ENCODE results near the gene RBCK1.

RBCK1 gene

DNA sequence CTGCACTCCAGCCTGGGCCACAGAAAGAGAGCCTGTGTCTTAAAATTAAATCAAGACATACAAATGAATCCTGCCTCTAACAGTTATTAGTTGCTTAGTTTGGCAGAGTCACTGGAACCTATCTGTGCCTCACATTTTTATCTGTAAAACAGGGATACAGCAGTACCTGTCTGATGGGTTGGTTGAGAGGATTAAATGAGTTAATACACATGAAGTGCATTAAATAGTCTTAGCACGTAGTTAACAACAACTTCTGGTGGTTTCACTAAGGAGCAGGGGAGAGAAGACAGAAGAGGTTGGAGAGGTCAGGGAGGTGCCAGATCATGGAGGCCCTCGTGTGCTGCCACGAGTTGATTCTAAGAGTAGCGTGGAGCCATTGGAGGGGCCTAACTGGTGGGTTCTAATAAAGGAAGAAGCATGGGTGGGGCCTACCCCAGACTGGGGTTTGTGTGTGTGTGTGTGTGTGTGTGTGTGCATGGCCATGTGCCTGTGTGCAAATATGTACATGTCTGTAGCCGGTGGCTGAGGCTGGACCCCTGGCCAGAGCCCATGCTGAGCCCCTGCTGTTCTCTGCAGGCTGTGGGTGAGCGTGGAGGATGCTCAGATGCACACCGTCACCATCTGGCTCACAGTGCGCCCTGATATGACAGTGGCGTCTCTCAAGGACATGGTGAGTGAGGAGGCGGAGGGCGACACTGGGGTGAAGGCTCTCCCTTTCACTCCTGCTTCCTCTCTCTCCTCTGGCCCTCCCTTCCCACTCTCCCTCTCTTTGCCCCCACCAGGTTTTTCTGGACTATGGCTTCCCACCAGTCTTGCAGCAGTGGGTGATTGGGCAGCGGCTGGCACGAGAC, 9.1 kb downstream of the RBCK1 start:
- H3K4me3 ChIP-seq (ENCODE audit: low read length), result no peak overlapping the region
- H3K4me1 ChIP-seq (ENCODE audit: control insufficient read depth, insufficient read depth, low read length), result peaks cover 13% of the 10 kb centered on the region
- no peak overlapping the region for H3K4me2 ChIP-seq (ENCODE audit: low read length)
- no peaks in the 10 kb centered on the region for H3K9me3 ChIP-seq (replicated peaks; ENCODE audit: low read length)
- H3K36me3 ChIP-seq (ENCODE audit: insufficient read depth, low read length), result peaks cover 37% of the 10 kb centered on the region
- no peak overlapping the region for H3K9ac ChIP-seq (ENCODE audit: low read depth, low read length)
- H3K27me3 ChIP-seq (ENCODE audit: control insufficient read depth, insufficient read depth, low read length), result no peaks in the 10 kb centered on the region

DNA sequence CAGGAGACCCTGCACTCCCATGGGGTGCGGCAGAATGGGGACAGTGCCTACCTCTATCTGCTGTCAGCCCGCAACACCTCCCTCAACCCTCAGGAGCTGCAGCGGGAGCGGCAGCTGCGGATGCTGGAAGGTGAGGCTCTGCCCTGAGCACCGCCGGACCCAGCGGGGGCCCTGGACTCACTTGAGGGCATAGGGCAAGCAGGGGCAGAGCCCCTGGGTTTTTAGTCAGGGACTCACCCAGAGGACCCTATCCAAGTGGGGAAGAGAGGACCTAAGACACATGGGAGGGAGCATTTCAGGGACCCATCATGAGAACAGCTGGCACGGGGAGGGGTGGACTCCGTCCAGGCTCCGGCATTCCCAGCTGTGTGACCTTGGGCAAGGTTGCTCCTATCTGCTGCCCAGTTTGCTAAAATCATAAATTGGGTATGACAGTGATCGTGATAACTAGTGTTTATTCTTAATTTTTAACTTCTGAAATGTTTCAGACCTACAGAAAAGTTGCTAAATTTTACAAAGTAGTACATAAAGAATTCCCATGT, 9.8 kb downstream of the RBCK1 start:
- peaks cover 37% of the 10 kb centered on the region for H3K36me3 ChIP-seq (ENCODE audit: insufficient read depth, low read length)
- H3K9me3 ChIP-seq (replicated peaks; ENCODE audit: low read length), result no peaks in the 10 kb centered on the region

DNA sequence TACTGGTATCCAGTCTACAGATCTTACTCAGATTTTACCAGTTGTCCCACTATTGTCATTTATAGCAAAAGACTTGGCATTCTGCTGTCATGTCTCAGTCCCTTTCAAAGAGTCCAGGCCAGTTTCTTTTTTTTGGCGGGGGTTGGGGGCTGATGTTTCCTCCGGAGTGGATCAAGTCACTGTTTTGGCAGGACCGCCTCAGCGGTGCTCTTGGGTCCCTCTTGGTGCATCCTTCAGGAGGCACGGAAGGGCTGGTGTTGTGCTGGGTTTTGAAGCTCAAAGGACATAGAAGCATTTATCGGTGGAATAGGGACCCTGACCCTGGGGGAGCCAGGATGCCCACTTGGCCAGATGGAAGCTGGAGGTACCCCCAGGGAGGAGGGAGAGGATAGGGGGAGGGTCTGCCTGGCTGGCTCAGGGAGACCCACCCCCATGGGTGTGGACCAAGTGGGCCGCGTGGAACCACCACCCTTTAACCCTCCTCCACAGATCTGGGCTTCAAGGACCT, 10.8 kb downstream of the RBCK1 start:
- Histone ChIP-seq H3K4me3 (ENCODE audit: low read length) (no peak overlapping the region), H3K4me1 (ENCODE audit: control insufficient read depth, insufficient read depth, low read length) (peaks cover 13% of the 10 kb centered on the region), H3K36me3 (ENCODE audit: insufficient read depth, low read length) (peaks cover 36% of the 10 kb centered on the region), H3K9me3 (replicated peaks; ENCODE audit: low read length) (no peaks in the 10 kb centered on the region), H3K9ac (ENCODE audit: low read depth, low read length) (no peak overlapping the region), H3K4me2 (ENCODE audit: low read length) (no peak overlapping the region), H3K27me3 (ENCODE audit: control insufficient read depth, insufficient read depth, low read length) (no peaks in the 10 kb centered on the region)

More for the DNA sequence above, 9.8 kb downstream of the RBCK1 start:
- no peak overlapping the region for H3K4me3 ChIP-seq (ENCODE audit: low read length)
- no peak overlapping the region for H3K4me2 ChIP-seq (ENCODE audit: low read length)
- no peak overlapping the region for H3K9ac ChIP-seq (ENCODE audit: low read depth, low read length)
- peaks cover 13% of the 10 kb centered on the region for H3K4me1 ChIP-seq (ENCODE audit: control insufficient read depth, insufficient read depth, low read length)
- no peaks in the 10 kb centered on the region for H3K27me3 ChIP-seq (ENCODE audit: control insufficient read depth, insufficient read depth, low read length)

DNA sequence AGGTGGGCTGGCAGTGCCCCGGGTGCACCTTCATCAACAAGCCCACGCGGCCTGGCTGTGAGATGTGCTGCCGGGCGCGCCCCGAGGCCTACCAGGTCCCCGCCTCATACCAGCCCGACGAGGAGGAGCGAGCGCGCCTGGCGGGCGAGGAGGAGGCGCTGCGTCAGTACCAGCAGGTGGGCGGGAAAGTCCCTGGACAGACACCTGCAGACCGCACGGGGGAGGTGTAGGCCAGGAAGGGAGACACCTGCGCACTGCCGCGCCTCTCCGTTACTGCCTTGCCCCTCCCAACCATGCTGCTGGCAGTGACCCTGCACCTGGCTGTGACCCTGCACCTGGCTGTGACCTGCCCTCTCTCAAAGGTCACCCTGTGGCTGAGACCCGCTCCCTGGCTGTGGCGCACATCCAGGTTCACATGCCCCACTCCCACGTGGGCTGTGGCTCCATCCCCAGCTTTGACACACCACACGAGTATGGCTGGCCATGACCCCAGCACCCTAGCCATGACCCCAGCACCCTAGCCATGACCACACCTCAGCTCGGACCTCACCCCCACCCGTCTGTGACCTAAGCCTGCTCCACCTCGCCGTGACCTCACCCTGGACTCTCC, 11.6 kb downstream of the RBCK1 start:
- peaks cover 13% of the 10 kb centered on the region for H3K4me1 ChIP-seq (ENCODE audit: control insufficient read depth, insufficient read depth, low read length)
- no peaks in the 10 kb centered on the region for H3K27me3 ChIP-seq (ENCODE audit: control insufficient read depth, insufficient read depth, low read length)
- no peaks in the 10 kb centered on the region for H3K9me3 ChIP-seq (replicated peaks; ENCODE audit: low read length)
- peaks cover 44% of the 10 kb centered on the region for H3K36me3 ChIP-seq (ENCODE audit: insufficient read depth, low read length)
- no peak overlapping the region for H3K4me2 ChIP-seq (ENCODE audit: low read length)
- no peak overlapping the region for H3K4me3 ChIP-seq (ENCODE audit: low read length)
- no peak overlapping the region for H3K9ac ChIP-seq (ENCODE audit: low read depth, low read length)

DNA sequence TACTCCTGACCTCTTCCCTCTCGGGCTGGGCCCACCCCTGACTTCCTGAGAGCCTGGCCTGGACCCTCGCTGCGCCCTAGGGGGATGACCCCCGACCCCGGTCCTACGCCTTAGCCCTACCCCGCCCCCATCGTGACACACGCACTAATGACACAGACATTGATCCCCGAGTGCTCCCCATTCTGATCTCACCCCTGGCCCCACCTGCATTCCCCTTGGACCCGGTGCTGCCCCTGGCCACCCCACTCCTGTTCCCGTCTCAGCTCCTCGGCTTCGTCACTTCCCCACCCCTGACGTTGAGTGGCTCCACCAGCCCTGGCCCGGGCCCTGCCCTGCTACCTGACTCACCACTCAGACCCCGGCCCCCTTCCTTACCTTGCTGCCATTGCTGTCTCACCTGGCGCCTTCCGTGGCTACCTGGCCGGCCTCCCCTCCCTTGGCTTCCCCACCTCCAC, 12.1 kb downstream of the RBCK1 start:
- Histone ChIP-seq H3K36me3 (ENCODE audit: insufficient read depth, low read length) (peaks cover 44% of the 10 kb centered on the region), H3K9ac (ENCODE audit: low read depth, low read length) (no peak overlapping the region), H3K4me3 (ENCODE audit: low read length) (no peak overlapping the region), H3K27me3 (ENCODE audit: control insufficient read depth, insufficient read depth, low read length) (no peaks in the 10 kb centered on the region), H3K9me3 (replicated peaks; ENCODE audit: low read length) (no peaks in the 10 kb centered on the region), H3K4me1 (ENCODE audit: control insufficient read depth, insufficient read depth, low read length) (peaks cover 13% of the 10 kb centered on the region), H3K4me2 (ENCODE audit: low read length) (no peak overlapping the region)

DNA sequence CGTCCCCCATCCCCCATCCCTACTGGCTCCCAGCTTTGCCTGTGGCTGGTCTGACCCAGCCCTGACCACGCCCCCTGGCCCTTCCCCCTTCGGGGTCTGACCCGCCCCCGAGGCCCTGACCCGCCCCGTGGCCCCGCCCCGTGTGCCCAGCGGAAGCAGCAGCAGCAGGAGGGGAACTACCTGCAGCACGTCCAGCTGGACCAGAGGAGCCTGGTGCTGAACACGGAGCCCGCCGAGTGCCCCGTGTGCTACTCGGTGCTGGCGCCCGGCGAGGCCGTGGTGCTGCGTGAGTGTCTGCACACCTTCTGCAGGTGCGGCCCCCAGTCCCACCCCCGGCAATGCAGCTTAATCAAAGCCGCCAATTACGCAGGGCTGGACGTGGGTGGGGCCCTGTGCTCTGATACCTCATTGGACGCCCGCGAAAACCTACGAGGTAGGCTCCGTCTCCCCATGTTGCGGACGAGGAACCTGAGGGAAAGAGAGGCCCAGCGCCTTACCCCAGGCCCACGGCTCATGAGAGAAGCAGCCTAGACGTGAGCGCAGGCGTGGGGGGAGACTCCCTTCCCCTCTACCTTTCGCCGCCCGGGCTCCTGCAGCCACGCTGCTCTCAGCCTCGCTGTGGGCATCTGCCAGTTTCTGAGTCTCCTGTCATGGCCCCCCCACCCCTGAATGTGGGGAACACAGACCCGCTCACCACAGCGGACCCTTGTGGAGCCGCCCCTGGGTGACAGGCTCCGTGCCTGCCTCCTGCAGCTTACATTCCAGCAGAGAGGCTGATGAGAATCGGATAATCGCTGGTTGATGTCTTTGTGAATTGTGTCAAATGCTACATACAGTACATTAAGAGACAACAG, 12.8 kb downstream of the RBCK1 start:
- no peak overlapping the region for H3K9ac ChIP-seq (ENCODE audit: low read depth, low read length)
- H3K4me2 ChIP-seq (ENCODE audit: low read length), result no peak overlapping the region
- H3K9me3 ChIP-seq (replicated peaks; ENCODE audit: low read length), result no peaks in the 10 kb centered on the region
- H3K4me3 ChIP-seq (ENCODE audit: low read length), result no peak overlapping the region
- peaks cover 44% of the 10 kb centered on the region for H3K36me3 ChIP-seq (ENCODE audit: insufficient read depth, low read length)
- H3K27me3 ChIP-seq (ENCODE audit: control insufficient read depth, insufficient read depth, low read length), result no peaks in the 10 kb centered on the region
- peaks cover 6% of the 10 kb centered on the region for H3K4me1 ChIP-seq (ENCODE audit: control insufficient read depth, insufficient read depth, low read length)

DNA sequence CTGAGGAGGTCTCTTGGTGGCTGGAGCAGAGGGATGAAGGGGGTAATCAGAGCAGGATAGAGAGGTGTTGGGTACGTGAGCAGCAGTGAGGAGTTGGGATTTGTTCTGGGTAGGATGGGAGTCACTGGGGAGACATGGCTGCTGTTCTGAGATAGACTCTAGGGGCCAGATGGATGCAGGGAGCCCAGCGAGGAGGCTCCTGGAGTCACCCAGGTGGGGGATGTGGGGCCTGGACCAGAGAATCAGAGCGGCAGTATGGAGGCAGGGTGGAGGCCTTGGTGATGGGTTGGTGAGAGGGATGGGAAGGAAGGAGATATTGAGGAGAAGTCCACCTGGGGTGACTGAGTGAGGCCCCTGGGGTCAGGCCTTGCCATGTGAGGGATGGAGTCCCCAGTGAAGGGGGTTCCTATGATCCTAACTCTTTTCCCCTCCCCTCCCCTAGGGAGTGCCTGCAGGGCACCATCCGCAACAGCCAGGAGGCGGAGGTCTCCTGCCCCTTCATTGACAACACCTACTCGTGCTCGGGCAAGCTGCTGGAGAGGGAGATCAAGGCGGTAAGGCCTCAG, 13.7 kb downstream of the RBCK1 start:
- H3K4me1 ChIP-seq (ENCODE audit: control insufficient read depth, insufficient read depth, low read length), result no peaks in the 10 kb centered on the region
- H3K4me3 ChIP-seq (ENCODE audit: low read length), result no peak overlapping the region
- no peaks in the 10 kb centered on the region for H3K27me3 ChIP-seq (ENCODE audit: control insufficient read depth, insufficient read depth, low read length)
- H3K9ac ChIP-seq (ENCODE audit: low read depth, low read length), result no peak overlapping the region
- no peak overlapping the region for H3K4me2 ChIP-seq (ENCODE audit: low read length)
- peaks cover 44% of the 10 kb centered on the region for H3K36me3 ChIP-seq (ENCODE audit: insufficient read depth, low read length)
- no peaks in the 10 kb centered on the region for H3K9me3 ChIP-seq (replicated peaks; ENCODE audit: low read length)

DNA sequence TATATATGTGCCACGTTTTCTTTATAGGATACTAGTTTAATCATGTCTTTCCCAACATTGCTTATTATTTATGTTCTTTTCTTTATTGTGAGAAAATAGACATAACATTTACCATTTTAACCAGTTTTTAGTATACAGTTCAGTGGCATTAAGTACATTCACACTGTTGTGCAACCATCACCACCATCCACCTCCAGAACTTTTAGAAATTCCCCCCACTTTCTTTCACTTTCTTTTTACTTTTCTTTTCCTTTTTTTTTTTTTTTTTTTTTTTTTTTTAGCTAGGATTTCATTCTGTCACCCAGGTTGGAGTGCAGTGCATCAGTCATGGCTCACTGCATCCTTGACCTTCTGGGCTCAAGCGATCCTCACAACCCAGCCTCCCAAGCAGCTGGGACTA, 18.5 kb downstream of the RBCK1 start:
- Histone ChIP-seq H3K36me3 (ENCODE audit: insufficient read depth, low read length) (peaks cover 56% of the 10 kb centered on the region), H3K4me3 (ENCODE audit: low read length) (no peak overlapping the region), H3K4me1 (ENCODE audit: control insufficient read depth, insufficient read depth, low read length) (no peaks in the 10 kb centered on the region)

DNA sequence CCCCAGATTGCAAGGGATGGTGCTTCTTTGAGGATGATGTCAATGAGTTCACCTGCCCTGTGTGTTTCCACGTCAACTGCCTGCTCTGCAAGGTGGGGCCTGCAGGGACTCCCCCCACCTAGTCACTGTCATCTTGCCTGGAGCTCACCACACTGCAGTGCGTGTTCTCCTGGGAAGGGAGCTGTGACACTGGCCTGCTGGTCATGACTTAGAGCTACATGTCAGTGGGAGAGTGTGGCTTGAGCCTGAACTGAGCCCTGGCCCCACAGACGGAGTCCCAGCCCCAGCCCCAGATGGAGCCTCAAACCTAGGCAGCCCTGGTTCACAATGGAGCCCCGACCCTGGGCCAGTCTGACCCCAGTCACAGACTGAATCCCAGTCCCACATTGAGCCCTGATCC, 19.3 kb downstream of the RBCK1 start:
- H3K36me3 ChIP-seq (ENCODE audit: insufficient read depth, low read length), result peaks cover 56% of the 10 kb centered on the region
- no peaks in the 10 kb centered on the region for H3K4me1 ChIP-seq (ENCODE audit: control insufficient read depth, insufficient read depth, low read length)
- H3K9me3 ChIP-seq (replicated peaks; ENCODE audit: low read length), result no peaks in the 10 kb centered on the region
- H3K9ac ChIP-seq (ENCODE audit: low read depth, low read length), result no peak overlapping the region
- H3K4me2 ChIP-seq (ENCODE audit: low read length), result no peak overlapping the region
- H3K27me3 ChIP-seq (ENCODE audit: control insufficient read depth, insufficient read depth, low read length), result no peaks in the 10 kb centered on the region
- no peak overlapping the region for H3K4me3 ChIP-seq (ENCODE audit: low read length)

More for the DNA sequence above, 18.5 kb downstream of the RBCK1 start:
- H3K27me3 ChIP-seq (ENCODE audit: control insufficient read depth, insufficient read depth, low read length), result no peaks in the 10 kb centered on the region
- H3K9ac ChIP-seq (ENCODE audit: low read depth, low read length), result no peak overlapping the region
- no peak overlapping the region for H3K4me2 ChIP-seq (ENCODE audit: low read length)
- H3K9me3 ChIP-seq (replicated peaks; ENCODE audit: low read length), result no peaks in the 10 kb centered on the region

DNA sequence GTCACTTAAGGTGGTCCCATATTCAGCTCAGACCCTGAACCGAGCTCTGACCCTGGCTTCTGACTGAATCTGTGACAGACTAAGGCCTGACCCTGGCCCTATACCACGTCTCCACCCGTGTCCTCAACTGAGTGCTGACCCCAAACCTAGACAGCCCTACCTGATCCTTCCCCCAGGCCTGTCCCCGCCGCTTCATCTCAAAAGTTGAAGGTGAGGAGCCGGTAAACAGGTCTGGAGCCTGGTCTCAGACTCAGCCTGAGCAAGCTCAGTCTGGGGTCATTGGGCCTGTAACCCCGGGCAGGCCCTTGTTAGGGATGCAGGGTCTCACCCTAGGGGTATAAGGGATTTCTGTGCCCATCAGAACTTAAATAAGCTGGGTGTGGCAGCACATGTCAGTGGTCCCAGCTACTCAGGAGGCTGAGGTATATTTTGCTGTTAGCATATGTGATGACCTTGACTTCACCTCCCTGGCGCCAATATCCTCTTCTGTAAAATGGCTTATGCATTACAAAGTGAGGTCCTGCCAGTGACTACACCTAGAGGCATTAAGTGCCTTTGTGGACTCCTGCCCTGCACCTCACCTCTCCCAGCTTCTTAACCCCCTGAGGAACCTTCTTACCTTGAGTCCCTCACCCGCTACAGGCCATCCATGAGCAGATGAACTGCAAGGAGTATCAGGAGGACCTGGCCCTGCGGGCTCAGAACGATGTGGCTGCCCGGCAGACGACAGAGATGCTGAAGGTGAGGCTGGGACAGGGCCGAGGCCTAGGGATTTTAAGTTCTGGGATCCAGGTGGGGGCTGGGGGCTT, 20.0 kb downstream of the RBCK1 start:
- H3K9ac ChIP-seq (ENCODE audit: low read depth, low read length), result no peak overlapping the region
- H3K36me3 ChIP-seq (ENCODE audit: insufficient read depth, low read length), result peaks cover 52% of the 10 kb centered on the region

More for the DNA sequence above, 20.0 kb downstream of the RBCK1 start:
- Histone ChIP-seq H3K9me3 (replicated peaks; ENCODE audit: low read length) (no peaks in the 10 kb centered on the region), H3K4me3 (ENCODE audit: low read length) (no peak overlapping the region), H3K27me3 (ENCODE audit: control insufficient read depth, insufficient read depth, low read length) (no peaks in the 10 kb centered on the region), H3K4me1 (ENCODE audit: control insufficient read depth, insufficient read depth, low read length) (no peaks in the 10 kb centered on the region), H3K4me2 (ENCODE audit: low read length) (no peak overlapping the region)
